ENCODE results near the gene PAK2. TPM values are rescaled to one million over a fixed set of nuclear protein-coding genes. Genes with fewer than 3 reads are reported as not detected.

Gene PAK2
- total and polyA plus RNA-seq, 2 of the 4 experiments (the other 2 are of a cell fraction) = 31.8 to 36.0 TPM

DNA sequence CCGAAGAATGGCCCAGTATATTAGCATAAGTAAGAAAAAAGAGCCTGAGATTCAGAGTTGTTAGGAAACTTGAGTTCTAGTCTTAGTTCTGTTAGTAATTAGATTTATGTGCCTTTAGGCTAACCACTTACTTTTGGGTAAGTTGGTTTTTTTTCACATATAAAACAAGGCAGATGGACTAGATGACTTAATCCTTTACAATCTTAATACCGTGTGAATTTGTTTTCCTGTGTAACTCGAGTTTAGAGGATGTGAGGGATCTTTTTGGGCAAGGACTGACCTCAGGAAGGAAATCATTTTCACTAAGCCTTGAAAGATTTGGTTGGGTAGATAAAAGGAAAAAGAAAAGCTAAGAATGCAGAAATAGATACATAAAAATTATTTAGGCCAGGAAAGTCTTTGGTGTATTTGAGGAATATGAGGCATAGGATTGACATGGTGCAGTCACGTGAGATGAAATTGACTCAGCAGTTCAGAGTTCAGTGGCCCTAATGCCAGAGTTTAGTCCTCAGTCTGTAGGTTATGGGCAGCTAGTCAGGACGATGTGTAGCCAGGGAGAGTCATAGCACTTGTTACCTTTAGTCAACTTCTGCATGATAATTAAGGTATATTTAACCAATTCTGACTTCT lies 34.6 kb downstream of the PAK2 start:
- H3K4me2 ChIP-seq (ENCODE audit: low read depth, low read length) = no peak overlapping the region
- intact Hi-C loops (cut with micrococcal nuclease) = no loop called here
- no peak for DNase-seq

More for the DNA sequence above, 34.6 kb downstream of the PAK2 start:
- POLR2A ChIA-PET (ENCODE audit: unreplicated experiment) = no interaction called here
- H3K4me1 ChIP-seq (ENCODE audit: control insufficient read depth, insufficient read depth, low read length) = peaks cover 7% of the 10 kb centered on the region
- peaks cover 48 to 84% of the 10 kb centered on the region in 2 experiments for H3K79me1 ChIP-seq (ENCODE audit: low read depth in 1 of 2, low read length in 2 of 2)
- no peak overlapping the region for H2BK120ac ChIP-seq (ENCODE audit: low read depth, low read length)
- TF ChIP-seq MXI1 (IDR thresholded peaks at IDR 0.05; ENCODE audit: borderline replicate concordance, low read depth, low read length) = no peak
- TF ChIP-seq, protein P1, sequence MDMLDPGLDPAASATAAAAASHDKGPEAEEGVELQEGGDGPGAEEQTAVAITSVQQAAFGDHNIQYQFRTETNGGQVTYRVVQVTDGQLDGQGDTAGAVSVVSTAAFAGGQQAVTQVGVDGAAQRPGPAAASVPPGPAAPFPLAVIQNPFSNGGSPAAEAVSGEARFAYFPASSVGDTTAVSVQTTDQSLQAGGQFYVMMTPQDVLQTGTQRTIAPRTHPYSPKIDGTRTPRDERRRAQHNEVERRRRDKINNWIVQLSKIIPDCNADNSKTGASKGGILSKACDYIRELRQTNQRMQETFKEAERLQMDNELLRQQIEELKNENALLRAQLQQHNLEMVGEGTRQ (IDR thresholded peaks at IDR 0.05; ENCODE audit: low read depth, low read length) = no peak
- TF ChIP-seq RFX5 (IDR thresholded peaks at IDR 0.05; ENCODE audit: low read depth, low read length) = no peak
- TF ChIP-seq MAFK (IDR thresholded peaks at IDR 0.05; ENCODE audit: low read depth, low read length) = no peak
- TF ChIP-seq ELK1 (IDR thresholded peaks at IDR 0.05; ENCODE audit: borderline replicate concordance, low read depth, low read length) = no peak
- TF ChIP-seq FOS (IDR thresholded peaks at IDR 0.05; ENCODE audit: low read depth, low read length) = no peak
- no peak for TF ChIP-seq CHD1 (IDR thresholded peaks at IDR 0.05; ENCODE audit: low read depth, low read length)
- no peak for TF ChIP-seq CEBPB (IDR thresholded peaks at IDR 0.05; ENCODE audit: low read depth, low read length)
- TF ChIP-seq BHLHE40 (IDR thresholded peaks at IDR 0.05; ENCODE audit: low read depth, low read length) = no peak
- TF ChIP-seq RAD21 (IDR thresholded peaks at IDR 0.05; ENCODE audit: low read length) = no peak
- TF ChIP-seq MAZ (IDR thresholded peaks at IDR 0.05; ENCODE audit: borderline replicate concordance, low read depth, low read length) = no peak
- TF ChIP-seq POLR2A (IDR thresholded peaks at IDR 0.05; ENCODE audit: low read depth, low read length) = no peak
- no peak for TF ChIP-seq NFE2L2 (IDR thresholded peaks at IDR 0.05; ENCODE audit: low read depth, low read length)
- no peak for TF ChIP-seq SMC3 (IDR thresholded peaks at IDR 0.05; ENCODE audit: low read depth, low read length)
- TF ChIP-seq CTCF (conservative IDR thresholded peaks at IDR 0.05; ENCODE audit: low read depth, low read length) = no peak
- TF ChIP-seq RCOR1 (IDR thresholded peaks at IDR 0.05; ENCODE audit: insufficient replicate concordance, low read length) = no peak
- no peak overlapping the region for H2AFZ ChIP-seq (replicated peaks; ENCODE audit: low read length, poor library complexity)
- no peak overlapping the region for H3K9ac ChIP-seq (ENCODE audit: low read depth, low read length)
- no peak overlapping the region for H2BK20ac ChIP-seq (ENCODE audit: low read depth, low read length)
- no peak overlapping the region for H4K8ac ChIP-seq (ENCODE audit: low read depth in 2 of 2, low read length in 2 of 2)
- BruUV-seq (replicated peaks) = no TSS peak
- no peaks in the 10 kb centered on the region for H3K9me3 ChIP-seq (ENCODE audit: control insufficient read depth, insufficient read depth, low read length)
- in situ Hi-C loops (cut with MboI; ENCODE audit: low sequenced_read_pairs) (no loop called here), dilution Hi-C loops (cut with HindIII; ENCODE audit: low sequenced_read_pairs, unreplicated experiment) (no loop called here)
- peaks cover 71% of the 10 kb centered on the region for H4K20me1 ChIP-seq (ENCODE audit: insufficient read depth, low read length)
- H2BK15ac ChIP-seq (ENCODE audit: low read depth, low read length) = no peak overlapping the region
- no peak overlapping the region for H3K4me3 ChIP-seq (ENCODE audit: insufficient read depth, low read depth, low read length)
- CTCF ChIA-PET = interaction anchor here (1.4 kb wide), 1 partner anchor 12 kb away, joined by 3 read pairs; no protein-coding TSS in a partner anchor
- no peak overlapping the region for H2AK5ac ChIP-seq (ENCODE audit: low read depth, low read length)
- H3K23ac ChIP-seq (ENCODE audit: low read depth, low read length) = no peak overlapping the region
- peaks cover 8% of the 10 kb centered on the region for H3K9me1 ChIP-seq (ENCODE audit: insufficient read depth, low read length)
- H2AK9ac ChIP-seq (replicated peaks; ENCODE audit: low read depth, low read length, poor library complexity) = no peak overlapping the region
- no peak overlapping the region for H3K27ac ChIP-seq (ENCODE audit: insufficient read depth, low read length)
- no peaks in the 10 kb centered on the region for H3K36me3 ChIP-seq (ENCODE audit: control insufficient read depth, insufficient read depth, low read length)
- no peak overlapping the region for H4K5ac ChIP-seq (ENCODE audit: low read depth, low read length)
- no peak overlapping the region for H2BK5ac ChIP-seq (ENCODE audit: low read depth, low read length, poor library complexity, severe bottlenecking)
- H3K14ac ChIP-seq (replicated peaks; ENCODE audit: low read depth, low read length) = no peak overlapping the region
- no peak for ATAC-seq (ENCODE audit: low read depth)
- H4K91ac ChIP-seq (ENCODE audit: insufficient read depth, low read depth, low read length) = no peak overlapping the region
- H3K18ac ChIP-seq (ENCODE audit: low read depth, low read length) = no peak overlapping the region
- no peak overlapping the region for H3K4ac ChIP-seq (ENCODE audit: low read depth, low read length)
- no CpG with 5 or more reads among the region's 5 CpGs for WGBS, 2 experiments (ENCODE audit: extremely low coverage in 2 of 2, insufficient read length in 1 of 2)
- H3K56ac ChIP-seq (ENCODE audit: extremely low read depth, insufficient read depth, low read length) = no peak overlapping the region
- H3K27me3 ChIP-seq (ENCODE audit: control insufficient read depth, insufficient read depth, low read length) = no peaks in the 10 kb centered on the region
